ENCODE results near the gene ADRM1. TPM values are rescaled to one million over a fixed set of nuclear protein-coding genes. Genes with fewer than 3 reads are reported as not detected.

The ADRM1 gene
- polyA plus RNA-seq, 1 donor, result 69.4 TPM

GRCh38 chr20:62281161-62281933 is 21.4 kb upstream of the ADRM1 start:
- no peak for DNase-seq

DNA sequence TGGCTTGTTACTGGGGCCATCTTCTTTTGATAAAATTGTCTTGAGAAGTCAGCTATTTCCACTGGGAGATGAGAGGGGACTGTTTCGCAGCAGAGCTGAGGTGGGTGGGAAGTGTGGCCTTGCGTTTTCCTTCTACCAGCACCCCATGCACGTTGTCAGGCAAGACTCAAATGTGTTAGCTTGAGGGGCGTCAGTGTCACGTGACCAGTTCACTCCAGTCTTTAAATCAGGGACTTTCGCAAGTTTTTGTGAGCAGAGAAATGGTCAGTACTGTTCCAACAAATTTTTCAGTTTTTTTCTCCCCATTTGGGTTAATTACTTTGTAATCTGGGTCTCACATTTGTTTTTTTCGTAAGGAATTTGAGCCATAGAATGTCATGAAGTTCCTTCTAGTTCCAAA is 20.7 kb upstream of the ADRM1 start:
- no peak for DNase-seq

DNA sequence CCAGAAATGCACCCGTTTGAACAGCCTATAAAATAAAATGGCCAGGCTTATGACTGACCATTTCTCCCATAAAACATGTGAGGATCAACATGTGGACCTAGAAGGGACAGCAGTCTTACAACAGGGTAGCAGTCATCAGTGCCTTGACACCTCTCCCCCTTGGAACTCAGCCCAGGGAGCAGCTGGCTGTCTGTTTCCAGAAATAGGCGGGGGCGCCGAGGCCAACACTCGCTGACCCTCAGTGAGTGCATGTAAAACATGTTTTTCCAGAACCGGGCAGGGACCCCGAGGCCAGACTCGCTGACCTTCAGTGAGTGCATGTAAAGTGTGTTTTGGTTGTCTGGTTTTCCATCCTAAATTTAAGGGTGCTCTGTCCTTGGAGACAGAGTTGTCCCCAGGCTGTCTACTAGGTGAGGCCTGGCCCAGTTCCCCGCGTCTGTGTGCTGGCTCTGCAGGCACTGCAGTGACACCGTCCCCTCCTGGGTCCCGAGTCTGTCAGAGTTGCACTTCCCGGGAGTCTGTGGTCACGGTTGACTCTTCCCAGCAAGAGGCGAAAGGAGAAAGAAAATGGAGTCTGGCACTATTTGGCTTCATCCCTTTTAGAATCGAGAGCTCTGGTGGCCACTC is 19.8 kb upstream of the ADRM1 start:
- DNase-seq, result no peak

GRCh38 chr20:62284448-62284847 is 18.3 kb upstream of the ADRM1 start:
- no peak for DNase-seq

GRCh38 chr20:62285151-62285550 is 17.6 kb upstream of the ADRM1 start:
- DNase-seq, result no peak

DNA sequence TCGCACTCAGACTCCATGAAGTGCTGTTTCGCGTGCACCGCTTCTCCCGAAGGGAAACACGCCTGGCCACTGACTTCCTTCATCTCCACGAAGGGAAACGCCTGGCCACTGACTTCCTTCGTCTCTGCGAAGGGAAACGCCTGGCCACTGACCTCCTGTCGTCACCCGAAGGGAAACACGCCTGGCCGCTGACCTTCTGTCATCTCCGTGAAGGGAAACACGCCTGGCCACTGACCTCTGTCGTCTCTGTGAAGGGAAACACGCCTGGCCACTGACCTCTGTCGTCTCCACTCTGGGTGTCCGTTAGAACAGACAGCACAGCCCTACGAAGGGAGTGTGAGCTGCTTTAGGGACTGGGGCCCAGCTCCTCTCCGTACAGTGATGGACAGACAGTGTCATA is 17.1 kb upstream of the ADRM1 start:
- no peak for DNase-seq

- no peak for DNase-seq
These were observed 16.2 kb upstream of the ADRM1 start for GRCh38 chr20:62286493-62287064.

DNA sequence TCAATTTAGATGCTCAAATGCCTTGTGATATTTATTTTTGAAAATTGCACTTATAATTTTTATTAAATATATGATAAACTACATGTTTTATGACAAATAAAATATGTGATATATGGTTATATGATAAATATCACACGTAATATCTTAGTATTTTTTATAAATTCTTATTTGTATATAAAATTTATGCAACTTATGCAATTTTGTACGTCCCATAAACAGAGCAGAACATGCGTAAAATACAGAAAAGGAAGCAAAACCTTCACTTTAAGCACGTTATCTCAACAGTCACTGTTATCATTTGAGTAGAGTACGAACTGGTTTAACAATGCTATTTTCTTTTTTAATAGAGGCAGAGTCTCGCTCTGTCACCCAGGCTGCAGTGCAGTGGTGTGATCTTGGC is 15.7 kb upstream of the ADRM1 start:
- no peak for DNase-seq

DNA sequence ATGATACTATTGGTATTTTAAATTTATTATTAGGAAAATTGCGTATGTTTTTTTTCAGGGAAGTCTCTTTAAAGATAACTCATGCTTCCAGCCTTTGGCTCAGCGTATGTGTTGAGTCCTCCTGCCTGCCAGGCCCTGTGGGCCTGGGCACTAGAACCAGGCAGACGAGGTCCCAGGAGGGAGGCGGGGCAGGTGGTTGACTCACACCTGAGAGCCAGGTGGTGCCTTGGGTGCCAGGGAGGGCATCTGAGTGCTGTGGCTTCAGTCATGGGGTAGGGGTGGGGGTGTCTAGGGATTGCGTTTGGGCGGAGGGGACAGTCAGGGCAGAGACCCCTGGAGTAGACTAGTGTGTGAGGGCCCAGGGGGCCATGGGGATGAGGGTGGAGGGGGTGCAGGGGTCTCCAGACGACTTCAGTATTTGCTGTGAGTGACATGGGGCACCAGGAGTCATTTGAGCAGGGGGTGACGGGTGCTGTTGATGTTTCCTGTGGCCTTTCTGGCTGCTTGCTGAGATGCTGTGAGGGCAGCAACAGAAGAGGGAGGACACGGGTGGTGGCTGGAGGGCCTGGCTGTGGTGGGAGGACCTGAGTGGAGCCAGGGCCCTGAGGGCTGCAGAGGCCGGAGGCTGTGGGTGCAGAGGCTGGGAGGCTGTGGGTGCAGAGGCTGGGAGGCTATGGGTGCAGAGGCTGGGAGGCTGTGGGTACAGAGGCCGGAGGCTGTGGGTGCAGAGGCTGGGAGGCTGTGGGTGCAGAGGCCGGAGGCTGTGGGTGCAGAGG is 14.8 kb upstream of the ADRM1 start:
- DNase-seq, result no peak

DNA sequence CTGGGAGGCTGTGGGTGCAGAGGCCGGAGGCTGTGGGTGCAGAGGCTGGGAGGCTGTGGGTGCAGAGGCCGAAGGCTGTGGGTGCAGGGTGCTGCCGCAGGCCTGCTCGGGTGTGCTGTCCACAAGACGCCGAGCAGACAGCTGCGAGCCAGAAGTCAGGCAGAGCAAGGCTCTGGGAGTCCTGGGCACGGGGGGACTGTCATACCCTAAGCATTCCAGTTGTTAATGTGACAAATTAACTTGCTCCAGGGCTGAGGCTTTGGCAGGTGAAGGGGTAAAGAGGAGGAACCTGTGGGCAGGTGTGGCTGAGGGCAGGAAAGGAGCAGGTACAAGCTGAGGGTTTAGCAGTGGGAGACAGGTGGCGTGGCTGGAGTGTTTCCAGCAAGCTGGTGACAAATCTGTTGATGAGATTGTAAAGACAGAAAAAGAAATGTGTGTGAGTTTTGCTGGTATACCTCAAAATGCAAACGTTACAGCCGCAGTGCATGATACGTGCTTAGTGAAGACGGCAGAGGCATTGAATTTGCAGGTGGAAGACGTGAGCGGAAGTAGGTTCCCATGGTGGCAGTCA is 14.2 kb upstream of the ADRM1 start:
- no peak for DNase-seq

GRCh38 chr20:62289131-62289530 is 13.7 kb upstream of the ADRM1 start:
- DNase-seq, result no peak

GRCh38 chr20:62289898-62290297 is 12.9 kb upstream of the ADRM1 start:
- DNase-seq, result no peak

GRCh38 chr20:62291251-62292066 is 11.3 kb upstream of the ADRM1 start:
- DNase-seq, result no peak

GRCh38 chr20:62292108-62292507 is 10.7 kb upstream of the ADRM1 start:
- DNase-seq, result no peak

DNA sequence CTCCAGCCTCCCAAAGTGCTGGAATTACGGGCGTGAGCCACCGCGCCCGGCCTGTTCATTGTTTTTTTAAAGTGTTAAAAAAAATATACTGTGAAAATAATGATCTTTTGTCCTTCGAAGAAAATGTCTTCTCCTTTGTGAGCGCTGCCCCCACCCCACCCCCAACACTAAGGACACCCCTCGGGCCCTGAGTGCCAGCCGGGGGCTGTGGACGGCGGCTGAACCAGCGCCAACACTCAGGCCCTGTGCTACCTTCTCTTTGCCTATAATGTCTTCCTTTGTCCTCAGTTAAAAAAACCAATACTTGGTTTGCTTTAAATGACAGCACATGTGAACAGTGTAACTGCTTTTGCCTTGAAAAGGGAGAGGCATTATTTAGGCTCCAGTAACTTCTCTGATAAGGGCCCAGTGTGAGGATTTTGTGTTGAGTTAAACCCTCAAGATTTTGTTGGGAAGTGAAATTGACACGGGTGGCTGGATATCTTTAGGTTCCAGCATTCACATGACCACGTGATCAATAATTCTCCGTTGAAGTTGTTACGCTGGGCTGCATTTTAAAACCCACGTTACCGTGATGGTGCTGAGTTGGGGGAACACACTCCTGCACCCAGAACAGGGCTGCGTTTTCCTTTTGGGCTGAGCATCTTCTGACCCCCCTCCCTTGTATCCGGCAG is 9.5 kb upstream of the ADRM1 start:
- no peak for DNase-seq

DNA sequence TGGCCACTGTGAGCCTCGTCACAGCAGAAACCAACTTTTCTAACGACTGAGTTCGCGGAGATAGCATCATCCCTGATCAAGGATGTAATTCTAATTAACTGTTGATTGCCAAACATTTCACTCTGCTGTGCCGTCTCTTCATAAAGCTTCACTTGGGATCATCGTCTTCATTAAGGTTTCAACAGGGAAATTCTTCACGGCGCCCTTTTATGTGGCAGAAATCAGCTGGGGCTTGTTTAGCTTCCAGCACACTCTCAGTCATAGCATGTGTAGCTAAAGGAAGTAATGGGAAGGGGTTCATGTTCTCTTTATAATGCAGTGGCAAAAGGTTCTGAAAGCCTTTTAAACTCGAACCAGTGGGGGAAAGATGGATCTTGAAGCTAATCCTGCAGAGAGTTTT is 8.9 kb upstream of the ADRM1 start:
- DNase-seq, result no peak

DNA sequence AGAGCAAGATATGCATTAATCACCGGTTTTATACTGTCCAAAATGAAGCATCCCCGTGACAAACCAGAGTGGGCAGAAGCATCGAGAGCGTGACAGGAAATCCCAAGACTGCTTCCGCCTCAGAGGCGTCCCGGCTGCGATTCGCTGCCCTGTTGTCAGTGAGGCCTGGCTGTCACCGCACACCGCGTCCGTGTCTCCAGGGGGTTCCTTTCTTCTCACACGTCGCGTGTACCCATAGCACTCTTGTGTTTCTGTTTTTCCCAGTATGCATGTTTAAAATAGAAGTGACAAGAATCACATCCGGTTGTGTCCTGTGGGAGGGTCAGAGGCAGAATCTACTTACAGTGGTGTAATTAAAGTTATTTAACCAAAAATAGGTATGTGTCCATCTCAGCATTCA is 8.3 kb upstream of the ADRM1 start:
- no peak for DNase-seq

DNA sequence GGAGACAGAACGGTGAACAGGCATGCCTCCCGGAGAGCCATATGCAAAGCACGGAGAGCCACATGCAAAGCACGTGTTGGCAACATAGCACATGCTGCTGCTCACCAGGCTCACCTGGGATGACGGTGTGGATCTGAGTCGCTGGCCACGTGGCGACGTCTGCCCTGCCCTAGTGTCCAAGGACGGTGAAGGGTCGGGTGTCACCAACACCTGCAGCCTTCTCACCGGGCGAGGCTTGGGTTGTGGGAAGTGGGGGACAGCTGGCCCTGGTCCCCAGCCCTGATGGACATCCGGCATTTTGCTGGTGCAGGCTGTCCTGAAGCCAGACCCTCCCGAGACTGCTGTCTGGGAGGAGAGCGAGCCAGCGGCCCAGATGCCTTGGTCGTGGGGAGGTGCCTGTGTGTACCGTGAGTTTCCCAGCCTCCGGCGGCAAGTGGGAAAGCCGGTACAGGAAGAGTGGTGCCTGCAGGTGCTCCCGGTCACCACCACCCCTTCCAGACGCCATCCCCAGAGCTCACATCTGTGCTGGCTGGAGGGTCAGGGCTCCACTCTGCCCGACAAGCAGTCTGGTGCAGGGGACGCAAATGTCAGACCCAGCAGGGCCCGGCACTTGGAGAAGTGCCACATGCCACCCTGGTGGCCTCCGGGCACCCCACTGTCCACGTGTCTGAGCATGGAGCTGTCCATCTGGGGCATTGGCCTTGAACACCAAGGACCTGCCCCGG is 5.9 kb upstream of the ADRM1 start:
- DNase-seq, result no peak

GRCh38 chr20:62297449-62298227 is 5.2 kb upstream of the ADRM1 start:
- no peak for DNase-seq
